Astrocyte (in vitro differentiated cells and primary cell): ENCODE results near the gene MARF1. TPM values are rescaled to one million over a fixed set of nuclear protein-coding genes. Genes with fewer than 3 reads are reported as not detected.

Experiments
- DNase-seq: peaks from one replicate; pipeline ENCODE4 v3.0.0-alpha.2; 2010; ENCODE audit warnings: low read depth
- FAIRE-seq: peaks from 2 replicates; lab custom pipeline; 2011; peaks lifted over from hg19 to GRCh38; lab: Jason Lieb, UNC
- H2AFZ ChIP-seq: 2 replicates; pipeline ENCODE4 v1.6.0; 2012; ENCODE audit warnings: low read depth, low read length, inconsistent platforms
- H3K27ac ChIP-seq: 2 replicates; pipeline ENCODE4 v1.5.1; 2011; ENCODE audit warnings: low read depth, low read length, inconsistent platforms
- H3K27me3 ChIP-seq: 2 replicates; pipeline ENCODE4 v1.6.0; 2011; ENCODE audit warnings: low read length, inconsistent platforms; ENCODE audit not compliant: insufficient read depth
- H3K36me3 ChIP-seq: 2 replicates; pipeline ENCODE4 v1.5.1; 2011; ENCODE audit warnings: low read length, inconsistent platforms; ENCODE audit not compliant: insufficient read depth
- H3K4me1 ChIP-seq: 2 replicates; pipeline ENCODE4 v1.5.1; 2011; ENCODE audit warnings: low read length, inconsistent platforms; ENCODE audit not compliant: insufficient read depth
- H3K4me2 ChIP-seq: 2 replicates; pipeline ENCODE4 v1.6.0; 2012; ENCODE audit warnings: low read length, inconsistent platforms
- H3K4me3 ChIP-seq: 2 replicates; pipeline ENCODE4 v1.5.1; 2011; ENCODE audit warnings: low read depth, mild to moderate bottlenecking, low read length, inconsistent platforms; ENCODE audit not compliant: insufficient read depth
- H3K79me2 ChIP-seq: 2 replicates; pipeline ENCODE4 v1.6.0; 2012; ENCODE audit warnings: mild to moderate bottlenecking, low read length, inconsistent platforms; ENCODE audit not compliant: insufficient read depth
- H3K9ac ChIP-seq: 2 replicates; pipeline ENCODE4 v1.6.0; 2012; ENCODE audit warnings: mild to moderate bottlenecking, low read length, inconsistent platforms
- H3K9me3 ChIP-seq: 2 replicates; pipeline ENCODE4 v1.5.1; 2012; ENCODE audit warnings: low read depth, mild to moderate bottlenecking, low read length, inconsistent platforms; ENCODE audit not compliant: insufficient read depth
- H4K20me1 ChIP-seq: 2 replicates; pipeline ENCODE4 v1.6.0; 2012; ENCODE audit warnings: low read length, inconsistent platforms; ENCODE audit not compliant: insufficient read depth
- H3K27ac Mint-ChIP-seq: one replicate; pipeline ENCODE4 v1.8.0; 2021; ENCODE audit warnings: mild to moderate bottlenecking, mixed read lengths; ENCODE audit not compliant: unreplicated experiment
- H3K27me3 Mint-ChIP-seq: one replicate; pipeline ENCODE4 v1.8.0; 2021; ENCODE audit warnings: low read depth, mixed read lengths; ENCODE audit not compliant: unreplicated experiment
- H3K36me3 Mint-ChIP-seq: one replicate; pipeline ENCODE4 v1.8.0; 2021; ENCODE audit warnings: low read depth, mixed read lengths; ENCODE audit not compliant: unreplicated experiment
- H3K4me1 Mint-ChIP-seq: one replicate; pipeline ENCODE4 v1.8.0; 2021; ENCODE audit warnings: low read depth, mixed read lengths; ENCODE audit not compliant: unreplicated experiment
- H3K4me3 Mint-ChIP-seq: one replicate; pipeline ENCODE4 v1.8.0; 2021; ENCODE audit warnings: mild to moderate bottlenecking, moderate library complexity, mixed read lengths; ENCODE audit not compliant: unreplicated experiment
- H3K9me3 Mint-ChIP-seq: one replicate; pipeline ENCODE4 v1.8.0; 2021; ENCODE audit warnings: mild to moderate bottlenecking, mixed read lengths; ENCODE audit not compliant: unreplicated experiment
- EZH2 ChIP-seq: IDR thresholded peaks from 2 replicates; pipeline ENCODE4 v1.6.1; 2012; ENCODE audit warnings: mild to moderate bottlenecking, low read length, inconsistent platforms; ENCODE audit not compliant: insufficient read depth
- total RNA-seq: library from RNA; stranded (reverse); gene quantifications from 2 replicates; pipeline ENCODE4 v1.2.1, GENCODE V29; 2021
- TF ChIP-seq, protein P1 (sequence below): IDR thresholded peaks from 2 replicates; pipeline ENCODE4 v1.5.1; 2011; ENCODE audit warnings: low read depth, mild to moderate bottlenecking, inconsistent platforms, low read length, moderate library complexity; ENCODE audit not compliant: insufficient read depth

Gene MARF1
- total RNA-seq, 1 donor from 2014 or later, result 47.4 TPM

- no peaks in the 10 kb centered on the region for H3K27me3 Mint-ChIP-seq
These were observed 41.6 kb downstream of the MARF1 start for GRCh38 chr16:15601212-15601879.

GRCh38 chr16:15599303-15600070 is 43.5 kb downstream of the MARF1 start:
- H3K27ac Mint-ChIP-seq, result no peak overlapping the region
- no peaks in the 10 kb centered on the region for H3K27me3 Mint-ChIP-seq
- TF ChIP-seq EZH2, result no peak
- TF ChIP-seq, protein P1, sequence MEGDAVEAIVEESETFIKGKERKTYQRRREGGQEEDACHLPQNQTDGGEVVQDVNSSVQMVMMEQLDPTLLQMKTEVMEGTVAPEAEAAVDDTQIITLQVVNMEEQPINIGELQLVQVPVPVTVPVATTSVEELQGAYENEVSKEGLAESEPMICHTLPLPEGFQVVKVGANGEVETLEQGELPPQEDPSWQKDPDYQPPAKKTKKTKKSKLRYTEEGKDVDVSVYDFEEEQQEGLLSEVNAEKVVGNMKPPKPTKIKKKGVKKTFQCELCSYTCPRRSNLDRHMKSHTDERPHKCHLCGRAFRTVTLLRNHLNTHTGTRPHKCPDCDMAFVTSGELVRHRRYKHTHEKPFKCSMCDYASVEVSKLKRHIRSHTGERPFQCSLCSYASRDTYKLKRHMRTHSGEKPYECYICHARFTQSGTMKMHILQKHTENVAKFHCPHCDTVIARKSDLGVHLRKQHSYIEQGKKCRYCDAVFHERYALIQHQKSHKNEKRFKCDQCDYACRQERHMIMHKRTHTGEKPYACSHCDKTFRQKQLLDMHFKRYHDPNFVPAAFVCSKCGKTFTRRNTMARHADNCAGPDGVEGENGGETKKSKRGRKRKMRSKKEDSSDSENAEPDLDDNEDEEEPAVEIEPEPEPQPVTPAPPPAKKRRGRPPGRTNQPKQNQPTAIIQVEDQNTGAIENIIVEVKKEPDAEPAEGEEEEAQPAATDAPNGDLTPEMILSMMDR, result no peak
- Histone ChIP-seq H3K9ac (no peak overlapping the region), H3K27me3 (no peaks in the 10 kb centered on the region), H3K79me2 (no peaks in the 10 kb centered on the region), H3K4me1 (no peaks in the 10 kb centered on the region), H4K20me1 (peaks cover 4% of the 10 kb centered on the region), H3K4me3 (no peak overlapping the region), H3K36me3 (peaks cover 48% of the 10 kb centered on the region), H3K9me3 (no peaks in the 10 kb centered on the region), H3K27ac (no peak overlapping the region), H3K4me2 (no peak overlapping the region), H2AFZ (no peak overlapping the region)
- FAIRE-seq, result no peak
- no peaks in the 10 kb centered on the region for H3K9me3 Mint-ChIP-seq
- no peak overlapping the region for H3K4me3 Mint-ChIP-seq
- H3K4me1 Mint-ChIP-seq, result peaks cover 9% of the 10 kb centered on the region
- DNase-seq, result no peak
- peaks cover 60% of the 10 kb centered on the region for H3K36me3 Mint-ChIP-seq

More at GRCh38 chr16:15601212-15601879, 41.6 kb downstream of the MARF1 start:
- Mint-ChIP-seq H3K4me3 (no peak overlapping the region), H3K4me1 (peaks cover 11% of the 10 kb centered on the region), H3K36me3 (peaks cover 70% of the 10 kb centered on the region), H3K27ac (peak overlapping the region; percentile 36), H3K9me3 (peaks cover 2% of the 10 kb centered on the region)
- no peak overlapping the region for H3K27ac ChIP-seq
- TF ChIP-seq, protein P1, result no peak
- no peak for TF ChIP-seq EZH2
- no peak for FAIRE-seq
- H3K9me3 ChIP-seq, result no peaks in the 10 kb centered on the region
- H3K4me2 ChIP-seq, result no peak overlapping the region
- H3K4me1 ChIP-seq, result no peaks in the 10 kb centered on the region
- DNase-seq, result no peak
- no peak overlapping the region for H2AFZ ChIP-seq
- no peaks in the 10 kb centered on the region for H3K79me2 ChIP-seq
- H3K36me3 ChIP-seq, result peaks cover 42% of the 10 kb centered on the region
- no peak overlapping the region for H3K4me3 ChIP-seq
- H3K27me3 ChIP-seq, result no peaks in the 10 kb centered on the region
- H4K20me1 ChIP-seq, result peaks cover 8% of the 10 kb centered on the region
- H3K9ac ChIP-seq, result no peak overlapping the region
